Colonic mucosa (tissue), 4 donors: ENCODE results near the gene ADAD2. TPM values are rescaled to one million over a fixed set of nuclear protein-coding genes. Genes with fewer than 3 reads are reported as not detected.

Experiments
- DNase-seq: peaks from one replicate; pipeline ENCODE4 v3.0.0-alpha.2; 2020
- H3K27ac ChIP-seq: fragments of 200-600 bp; one replicate; pipeline ENCODE4 v1.8.0; 2021
- H3K27me3 ChIP-seq: fragments of 200-600 bp; one replicate; pipeline ENCODE4 v1.8.0; 2021
- H3K36me3 ChIP-seq: fragments of 200-600 bp; one replicate; pipeline ENCODE4 v1.8.0; 2021
- H3K4me1 ChIP-seq: fragments of 200-600 bp; one replicate; pipeline ENCODE4 v1.8.0; 2021; ENCODE audit warnings: mild to moderate bottlenecking
- H3K4me3 ChIP-seq: fragments of 200-600 bp; one replicate; pipeline ENCODE4 v1.8.0; 2021
- H3K9ac ChIP-seq, 2 donors: one replicate each; pipeline ENCODE4 v1.7.0; 2013; ENCODE audit warnings: control low read depth in 2 of 2, low read depth in 2 of 2, low read length in 2 of 2
- H3K9me3 ChIP-seq: fragments of 200-600 bp; one replicate; pipeline ENCODE4 v1.8.0; 2021
- CTCF ChIP-seq: fragments of 200-600 bp; IDR thresholded peaks from one replicate; pipeline ENCODE4 v1.8.0; 2022; ENCODE audit warnings: antibody characterized with exemption, mild to moderate bottlenecking
- intact Hi-C: fragments of 100-400 bp; cut with DNase I; formaldehyde crosslinking; loops from one replicate; pipeline ENCODE4 v1.14.1; 2022
- total RNA-seq, 2 donors: library from RNA; stranded (reverse); fragmentation: NEBNext Ultra II Directional in 1 of 2; extraction: Animal tissue kit (Norgen Biotek cat#: 25700) in 1 of 2; gene quantifications; one replicate each; pipeline ENCODE4 v1.2.1, GENCODE V29; 2021
- donor health status: healthy.
- donor health status: DM: no; HTN: no; CAD: no.
- donor health status: DM: no; HTN: no; CAD: no.

The ADAD2 gene
- total RNA-seq, 2 donors from 2014 or later = not detected

- no peak overlapping the region for H3K27ac ChIP-seq
- no peaks in the 10 kb centered on the region for H3K27me3 ChIP-seq
- intact Hi-C loops = no loop called here
- H3K9me3 ChIP-seq = no peaks in the 10 kb centered on the region
- TF ChIP-seq CTCF = no peak
- no peak overlapping the region for H3K4me3 ChIP-seq
- DNase-seq = peak; percentile 23
- H3K9ac ChIP-seq = no peak overlapping the region
- H3K4me1 ChIP-seq = no peaks in the 10 kb centered on the region
- no peaks in the 10 kb centered on the region for H3K36me3 ChIP-seq
These were observed 37.4 kb downstream of the ADAD2 start for GRCh38 chr16:84228256-84228838.

GRCh38 chr16:84229471-84229870 is 38.5 kb downstream of the ADAD2 start:
- Histone ChIP-seq H3K9me3 (no peaks in the 10 kb centered on the region), H3K36me3 (no peaks in the 10 kb centered on the region), H3K27ac (no peak overlapping the region), H3K27me3 (no peaks in the 10 kb centered on the region), H3K4me1 (no peaks in the 10 kb centered on the region), H3K4me3 (no peak overlapping the region), H3K9ac (no peak overlapping the region)
- TF ChIP-seq CTCF = no peak
- DNase-seq = no peak
- intact Hi-C loops = no loop called here

- no peak for DNase-seq
- no peak for TF ChIP-seq CTCF
- Histone ChIP-seq H3K4me1 (no peaks in the 10 kb centered on the region), H3K9me3 (no peaks in the 10 kb centered on the region), H3K36me3 (no peaks in the 10 kb centered on the region), H3K27ac (no peak overlapping the region), H3K9ac (no peak overlapping the region), H3K4me3 (no peak overlapping the region), H3K27me3 (no peaks in the 10 kb centered on the region)
- intact Hi-C loops = no loop called here
These were observed 41.1 kb downstream of the ADAD2 start for GRCh38 chr16:84232060-84232459.

- H3K27me3 ChIP-seq = no peaks in the 10 kb centered on the region
- DNase-seq = no peak
- H3K4me3 ChIP-seq = no peak overlapping the region
- H3K4me1 ChIP-seq = no peaks in the 10 kb centered on the region
- TF ChIP-seq CTCF = no peak
- no peaks in the 10 kb centered on the region for H3K36me3 ChIP-seq
- no peaks in the 10 kb centered on the region for H3K9me3 ChIP-seq
- H3K27ac ChIP-seq = no peak overlapping the region
- intact Hi-C loops = no loop called here
- no peak overlapping the region for H3K9ac ChIP-seq
These were observed 42.0 kb downstream of the ADAD2 start for GRCh38 chr16:84232969-84233368.

- no peak for TF ChIP-seq CTCF
- no peaks in the 10 kb centered on the region for H3K4me1 ChIP-seq
- H3K9ac ChIP-seq = no peak overlapping the region
- intact Hi-C loops = no loop called here
- no peak overlapping the region for H3K4me3 ChIP-seq
- H3K27me3 ChIP-seq = no peaks in the 10 kb centered on the region
- DNase-seq = no peak
- no peaks in the 10 kb centered on the region for H3K9me3 ChIP-seq
- no peaks in the 10 kb centered on the region for H3K36me3 ChIP-seq
- H3K27ac ChIP-seq = no peak overlapping the region
These were observed 42.8 kb downstream of the ADAD2 start for GRCh38 chr16:84233748-84234147.
